Mesothelial cell of epicardium (in vitro differentiated cells): Measurements from ENCODE around the gene EXOC2. TPM values are rescaled to one million over a fixed set of nuclear protein-coding genes. Genes with fewer than 3 reads are reported as not detected.

Experiments used
- DNase-seq, 2 experiments: peaks; one replicate each; pipeline ENCODE4 v3.0.0; 2021; ENCODE audit warnings: low spot score in 2 of 2; ENCODE audit not compliant: unreplicated experiment in 2 of 2
- H3K27ac Mint-ChIP-seq: 2 replicates; pipeline ENCODE4 v1.8.0; 2021; ENCODE audit warnings: mixed read lengths
- H3K27me3 Mint-ChIP-seq: 2 replicates; pipeline ENCODE4 v1.8.0; 2021; ENCODE audit warnings: low read depth, mixed read lengths
- H3K36me3 Mint-ChIP-seq: 2 replicates; pipeline ENCODE4 v1.8.0; 2021; ENCODE audit warnings: mixed read lengths
- H3K4me1 Mint-ChIP-seq: 2 replicates; pipeline ENCODE4 v1.8.0; 2021; ENCODE audit warnings: mixed read lengths
- H3K4me3 Mint-ChIP-seq: 2 replicates; pipeline ENCODE4 v1.8.0; 2021; ENCODE audit warnings: mild to moderate bottlenecking, moderate library complexity, mixed read lengths
- H3K9me3 Mint-ChIP-seq: 2 replicates; pipeline ENCODE4 v1.8.0; 2021; ENCODE audit warnings: mixed read lengths
- CTCF ChIP-seq: fragments of 200-600 bp; sonication (generic); IDR thresholded peaks from one replicate; pipeline ENCODE4 v1.5.0; 2021; ENCODE audit warnings: antibody characterized with exemption; ENCODE audit not compliant: unreplicated experiment
- total RNA-seq: library from RNA; stranded (reverse); gene quantifications from 3 replicates; pipeline ENCODE4 v1.2.1, GENCODE V29; 2021

EXOC2 gene
- total RNA-seq, 1 donor from 2014 or later: 22.9 TPM

GRCh38 chr6:712805-713204 is 19.9 kb upstream of the EXOC2 start:
- H3K36me3 Mint-ChIP-seq: no peaks in the 10 kb centered on the region
- DNase-seq: no peak
- TF ChIP-seq CTCF: no peak
- H3K27me3 Mint-ChIP-seq: peaks cover 34% of the 10 kb centered on the region
- H3K4me3 Mint-ChIP-seq: no peak overlapping the region
- peaks cover 12% of the 10 kb centered on the region for H3K4me1 Mint-ChIP-seq
- H3K27ac Mint-ChIP-seq: no peak overlapping the region
- no peaks in the 10 kb centered on the region for H3K9me3 Mint-ChIP-seq

- Mint-ChIP-seq H3K27ac (no peak overlapping the region), H3K4me1 (peaks cover 16% of the 10 kb centered on the region), H3K9me3 (no peaks in the 10 kb centered on the region), H3K4me3 (peak overlapping the region; percentile 86), H3K27me3 (peaks cover 37% of the 10 kb centered on the region), H3K36me3 (no peaks in the 10 kb centered on the region)
- DNase-seq: no peak
- no peak for TF ChIP-seq CTCF
Observed at GRCh38 chr6:711925-712324, 19.0 kb upstream of the EXOC2 start.

GRCh38 chr6:710601-711571 is 17.9 kb upstream of the EXOC2 start:
- no peak for TF ChIP-seq CTCF
- Mint-ChIP-seq H3K9me3 (no peaks in the 10 kb centered on the region), H3K27ac (peak overlapping the region; percentile 75), H3K36me3 (no peaks in the 10 kb centered on the region), H3K27me3 (peaks cover 40% of the 10 kb centered on the region), H3K4me1 (peaks cover 16% of the 10 kb centered on the region), H3K4me3 (peak overlapping the region; percentile 86)
- peak in 1 of 2 experiments; percentile 67 for DNase-seq

GRCh38 chr6:709471-710056 is 16.6 kb upstream of the EXOC2 start:
- no peak for DNase-seq
- peaks cover 40% of the 10 kb centered on the region for H3K27me3 Mint-ChIP-seq
- peaks cover 16% of the 10 kb centered on the region for H3K4me1 Mint-ChIP-seq
- no peak for TF ChIP-seq CTCF
- H3K4me3 Mint-ChIP-seq: peak overlapping the region; percentile 38
- H3K27ac Mint-ChIP-seq: no peak overlapping the region
- no peaks in the 10 kb centered on the region for H3K9me3 Mint-ChIP-seq
- no peaks in the 10 kb centered on the region for H3K36me3 Mint-ChIP-seq

- DNase-seq: no peak
- TF ChIP-seq CTCF: no peak
- H3K27ac Mint-ChIP-seq: no peak overlapping the region
- H3K36me3 Mint-ChIP-seq: no peaks in the 10 kb centered on the region
- no peaks in the 10 kb centered on the region for H3K9me3 Mint-ChIP-seq
- peaks cover 38% of the 10 kb centered on the region for H3K27me3 Mint-ChIP-seq
- peaks cover 16% of the 10 kb centered on the region for H3K4me1 Mint-ChIP-seq
- no peak overlapping the region for H3K4me3 Mint-ChIP-seq
Observed at GRCh38 chr6:708237-708598, 15.3 kb upstream of the EXOC2 start.
